ENCODE measurements around the gene KRT78.

- TF ChIP-seq, protein P1, sequence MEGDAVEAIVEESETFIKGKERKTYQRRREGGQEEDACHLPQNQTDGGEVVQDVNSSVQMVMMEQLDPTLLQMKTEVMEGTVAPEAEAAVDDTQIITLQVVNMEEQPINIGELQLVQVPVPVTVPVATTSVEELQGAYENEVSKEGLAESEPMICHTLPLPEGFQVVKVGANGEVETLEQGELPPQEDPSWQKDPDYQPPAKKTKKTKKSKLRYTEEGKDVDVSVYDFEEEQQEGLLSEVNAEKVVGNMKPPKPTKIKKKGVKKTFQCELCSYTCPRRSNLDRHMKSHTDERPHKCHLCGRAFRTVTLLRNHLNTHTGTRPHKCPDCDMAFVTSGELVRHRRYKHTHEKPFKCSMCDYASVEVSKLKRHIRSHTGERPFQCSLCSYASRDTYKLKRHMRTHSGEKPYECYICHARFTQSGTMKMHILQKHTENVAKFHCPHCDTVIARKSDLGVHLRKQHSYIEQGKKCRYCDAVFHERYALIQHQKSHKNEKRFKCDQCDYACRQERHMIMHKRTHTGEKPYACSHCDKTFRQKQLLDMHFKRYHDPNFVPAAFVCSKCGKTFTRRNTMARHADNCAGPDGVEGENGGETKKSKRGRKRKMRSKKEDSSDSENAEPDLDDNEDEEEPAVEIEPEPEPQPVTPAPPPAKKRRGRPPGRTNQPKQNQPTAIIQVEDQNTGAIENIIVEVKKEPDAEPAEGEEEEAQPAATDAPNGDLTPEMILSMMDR (IDR thresholded peaks at IDR 0.05; ENCODE audit: low read depth, low read length), result no peak
- TF ChIP-seq EZH2phosphoT487 (IDR thresholded peaks at IDR 0.05; ENCODE audit: low read depth), result no peak
These were observed 49.1 kb downstream of the KRT78 start for GRCh38 chr12:52799505-52800211.
